ENCODE results near the gene SEMA3G. TPM values are rescaled to one million over a fixed set of nuclear protein-coding genes. Genes with fewer than 3 reads are reported as not detected.
A peak's percentile ranks its signal among the peaks of the same experiment; 100 is the strongest.

Gene SEMA3G
- total and polyA plus RNA-seq, 11 donors: 11.4 to 29.0 (median 14.4) TPM

DNA sequence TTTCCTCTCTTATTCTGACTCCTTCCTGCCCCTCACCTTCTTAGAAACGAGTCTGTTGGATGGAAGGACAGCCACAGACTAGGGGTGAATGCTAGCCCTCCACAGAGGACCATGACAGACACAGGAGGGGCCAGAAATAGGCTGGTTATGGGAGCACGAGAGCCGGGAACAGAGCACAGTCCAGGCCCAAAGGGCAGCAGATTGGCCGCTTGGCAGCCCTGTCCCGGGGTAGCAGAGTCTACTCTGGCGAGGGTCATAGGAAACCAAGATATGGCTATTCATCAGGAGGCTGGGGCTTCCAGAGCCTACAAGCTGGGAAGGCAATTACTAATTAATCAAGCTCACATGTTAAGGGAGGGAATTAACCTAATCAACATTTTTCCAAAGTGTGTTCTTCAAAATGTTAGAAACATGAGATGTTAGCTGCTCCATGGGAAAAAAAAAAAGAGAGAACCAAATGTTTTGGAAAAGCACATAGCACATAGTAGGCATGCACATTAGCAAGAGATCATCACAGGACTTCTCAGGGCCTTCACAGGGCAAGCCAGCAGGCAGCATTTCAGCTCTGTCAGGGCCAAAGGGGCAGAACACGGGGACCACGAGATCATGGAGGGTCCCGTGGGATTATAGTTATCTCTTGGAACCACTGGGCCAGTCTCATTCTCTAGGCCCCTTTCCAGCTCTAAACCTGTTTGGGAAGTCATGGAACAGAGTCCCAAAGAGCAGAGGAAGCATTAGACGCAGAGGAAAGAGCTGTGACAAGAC, 13.3 kb downstream of the SEMA3G start:
- TF ChIP-seq, protein P1, sequence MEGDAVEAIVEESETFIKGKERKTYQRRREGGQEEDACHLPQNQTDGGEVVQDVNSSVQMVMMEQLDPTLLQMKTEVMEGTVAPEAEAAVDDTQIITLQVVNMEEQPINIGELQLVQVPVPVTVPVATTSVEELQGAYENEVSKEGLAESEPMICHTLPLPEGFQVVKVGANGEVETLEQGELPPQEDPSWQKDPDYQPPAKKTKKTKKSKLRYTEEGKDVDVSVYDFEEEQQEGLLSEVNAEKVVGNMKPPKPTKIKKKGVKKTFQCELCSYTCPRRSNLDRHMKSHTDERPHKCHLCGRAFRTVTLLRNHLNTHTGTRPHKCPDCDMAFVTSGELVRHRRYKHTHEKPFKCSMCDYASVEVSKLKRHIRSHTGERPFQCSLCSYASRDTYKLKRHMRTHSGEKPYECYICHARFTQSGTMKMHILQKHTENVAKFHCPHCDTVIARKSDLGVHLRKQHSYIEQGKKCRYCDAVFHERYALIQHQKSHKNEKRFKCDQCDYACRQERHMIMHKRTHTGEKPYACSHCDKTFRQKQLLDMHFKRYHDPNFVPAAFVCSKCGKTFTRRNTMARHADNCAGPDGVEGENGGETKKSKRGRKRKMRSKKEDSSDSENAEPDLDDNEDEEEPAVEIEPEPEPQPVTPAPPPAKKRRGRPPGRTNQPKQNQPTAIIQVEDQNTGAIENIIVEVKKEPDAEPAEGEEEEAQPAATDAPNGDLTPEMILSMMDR (IDR thresholded peaks at IDR 0.05): no peak
- TF ChIP-seq POLR2A (IDR thresholded peaks at IDR 0.05): no peak
- Histone ChIP-seq H3K4me3 (no peak overlapping the region), H3K36me3 (no peaks in the 10 kb centered on the region), H3K4me1 (peaks cover 13 to 72% (median 55%) of the 10 kb centered on the region in 12 donors), H3K27me3 (no peaks in the 10 kb centered on the region), H3K9me3 (no peaks in the 10 kb centered on the region), H3K27ac (peak overlapping the region in 11 of 12 donors; percentile 44 to 80 (median 68))
- peak in 2 of 5 donors; percentile 39 to 54 for DNase-seq
- intact Hi-C loops (cut with DNase I): loop anchor here in 1 of 10 donors (2.0 kb wide), 1 partner anchor 15 kb away; no protein-coding TSS in a partner anchor
- WGBS, 4 donors: 56 to 65% (median 64%) methylated on average over 10 of the region's 10 CpGs
- peak in 1 of 4 donors; percentile 3 for ATAC-seq

DNA sequence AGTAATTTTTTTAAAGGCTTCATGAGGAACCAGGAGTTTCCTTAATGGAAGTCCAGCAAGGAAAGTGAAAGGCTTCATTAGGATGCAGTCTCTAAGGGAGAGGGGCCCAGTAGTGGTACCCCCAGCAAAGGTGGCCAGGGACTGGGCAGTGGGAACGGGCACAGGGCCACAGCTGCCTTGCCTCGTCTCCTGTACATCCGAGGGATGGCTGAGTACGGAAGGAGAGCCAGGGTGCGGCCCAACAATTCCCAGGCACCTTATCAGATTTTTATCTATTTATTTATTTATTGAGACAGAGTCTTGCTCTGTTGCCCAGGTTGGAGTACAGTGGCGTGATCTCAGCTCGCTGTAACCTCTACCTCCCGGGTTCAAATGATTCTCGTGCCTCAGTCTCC, 14.5 kb downstream of the SEMA3G start:
- no peaks in the 10 kb centered on the region for H3K9me3 ChIP-seq
- peaks cover 13 to 67% (median 53%) of the 10 kb centered on the region in 12 donors for H3K4me1 ChIP-seq
- H3K4me3 ChIP-seq: no peak overlapping the region
- H3K36me3 ChIP-seq: no peaks in the 10 kb centered on the region
- ATAC-seq: no peak
- intact Hi-C loops (cut with DNase I): loop anchor here in 1 of 10 donors (2.0 kb wide), 1 partner anchor 16 kb away; no protein-coding TSS in a partner anchor
- 70 to 96% (median 79%) methylated on average over 9 of the region's 9 CpGs for WGBS, 4 donors
- H3K27ac ChIP-seq: peak overlapping the region; percentile 11 to 80 (median 70)
- DNase-seq: peak in 1 of 5 donors; percentile 24
- TF ChIP-seq, protein P1 (IDR thresholded peaks at IDR 0.05): no peak
- TF ChIP-seq POLR2A (IDR thresholded peaks at IDR 0.05): no peak
- H3K27me3 ChIP-seq: no peaks in the 10 kb centered on the region

DNA sequence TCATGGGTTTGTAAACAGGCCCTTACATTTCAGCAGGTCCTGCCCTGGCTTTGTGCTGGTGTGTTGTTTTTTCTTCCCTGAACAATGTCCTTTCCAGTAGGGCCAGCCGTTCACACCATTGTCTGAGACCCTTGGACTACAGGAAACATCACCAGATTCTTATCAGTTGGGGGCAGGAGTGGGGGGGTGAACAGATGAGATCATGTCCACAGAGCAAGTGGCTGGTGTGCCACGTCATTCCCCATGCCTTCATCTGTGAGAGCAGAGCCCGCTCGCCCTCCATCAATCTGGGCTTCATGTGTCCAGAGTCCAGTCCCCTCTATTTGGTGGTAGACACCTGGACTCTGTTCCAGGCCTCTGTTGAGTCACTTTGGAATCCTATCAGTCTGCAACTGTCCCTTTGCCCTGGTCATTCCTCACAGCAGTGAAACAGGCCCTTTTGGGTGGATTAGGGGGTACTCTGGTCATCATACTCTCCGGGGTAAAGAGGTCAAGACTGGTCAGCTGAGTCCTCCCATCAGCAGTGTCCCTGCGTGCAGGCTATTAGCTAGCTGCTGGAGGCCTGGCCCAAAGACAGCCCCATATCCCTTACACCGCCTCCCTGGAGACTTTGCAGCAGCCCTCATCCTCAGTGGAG, 15.0 kb downstream of the SEMA3G start:
- Histone ChIP-seq H3K4me1 (peaks cover 13 to 62% (median 52%) of the 10 kb centered on the region in 12 donors), H3K27ac (peak overlapping the region in 11 of 12 donors; percentile 20 to 80 (median 71)), H3K36me3 (no peaks in the 10 kb centered on the region), H3K9me3 (no peaks in the 10 kb centered on the region), H3K27me3 (no peaks in the 10 kb centered on the region), H3K4me3 (no peak overlapping the region)
- intact Hi-C loops (cut with DNase I): loop anchor here in 5 of 10 donors (1.0 to 10.0 kb wide), 4 partner anchors 15 to 245 kb away; partner anchors contain the start of gene SEMA3G (in 1 of the 5)
- no peak for TF ChIP-seq POLR2A (IDR thresholded peaks at IDR 0.05)
- TF ChIP-seq, protein P1 (IDR thresholded peaks at IDR 0.05): no peak
- peak; percentile 7 to 69 (median 30) for ATAC-seq
- DNase-seq: peak; percentile 42 to 62 (median 54)
- 66 to 71% (median 70%) methylated on average over 7 of the region's 7 CpGs for WGBS, 4 donors

DNA sequence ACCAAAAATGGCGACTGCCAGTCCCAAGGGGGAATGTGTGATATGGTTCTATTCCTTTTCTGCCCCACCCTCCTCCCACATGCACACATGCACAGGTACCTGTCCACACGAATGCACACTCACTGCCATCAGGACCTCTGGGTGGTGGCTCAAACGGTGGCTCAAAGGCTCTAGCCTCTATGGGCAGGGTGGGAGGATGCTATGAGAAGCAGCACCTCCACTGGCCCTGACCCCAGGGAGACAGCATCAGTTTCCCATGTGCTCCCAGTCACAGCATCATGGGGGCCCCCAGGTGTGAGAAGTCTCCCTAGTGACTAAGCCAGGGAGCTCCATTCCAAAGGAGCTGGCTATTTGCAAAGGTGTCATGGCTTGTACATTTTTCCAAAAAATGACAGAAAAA, 15.9 kb downstream of the SEMA3G start:
- DNase-seq (peak in 3 of 5 donors; percentile 6 to 26 (median 19)), ATAC-seq (no peak)
- peak overlapping the region in 10 of 12 donors; percentile 8 to 77 (median 60) for H3K27ac ChIP-seq
- H3K36me3 ChIP-seq: no peaks in the 10 kb centered on the region
- TF ChIP-seq, protein P1 (IDR thresholded peaks at IDR 0.05): no peak
- no peak for TF ChIP-seq POLR2A (IDR thresholded peaks at IDR 0.05)
- peaks cover 13 to 54% (median 45%) of the 10 kb centered on the region in 12 donors for H3K4me1 ChIP-seq
- no peaks in the 10 kb centered on the region for H3K27me3 ChIP-seq
- no peak overlapping the region for H3K4me3 ChIP-seq
- WGBS, 4 donors: 38 to 48% (median 42%) methylated on average over 3 of the region's 3 CpGs
- no peaks in the 10 kb centered on the region for H3K9me3 ChIP-seq
- intact Hi-C loops (cut with DNase I): loop anchor here in 4 of 10 donors (1.0 to 10.0 kb wide), 4 partner anchors 16 to 246 kb away; partner anchors contain the start of gene SEMA3G (in 1 of the 4)

Measured in heart left ventricle (tissue), 16 donors.